Glomerular visceral epithelial cell (primary cell): ENCODE results near the gene ARHGEF3.
A peak's percentile ranks its signal among the peaks of the same experiment; 100 is the strongest.

Experiments
- DNase-seq: peaks from one replicate; pipeline ENCODE4 v3.0.0-alpha.2; 2016; ENCODE audit errors: extremely low spot score

ARHGEF3 gene

DNA sequence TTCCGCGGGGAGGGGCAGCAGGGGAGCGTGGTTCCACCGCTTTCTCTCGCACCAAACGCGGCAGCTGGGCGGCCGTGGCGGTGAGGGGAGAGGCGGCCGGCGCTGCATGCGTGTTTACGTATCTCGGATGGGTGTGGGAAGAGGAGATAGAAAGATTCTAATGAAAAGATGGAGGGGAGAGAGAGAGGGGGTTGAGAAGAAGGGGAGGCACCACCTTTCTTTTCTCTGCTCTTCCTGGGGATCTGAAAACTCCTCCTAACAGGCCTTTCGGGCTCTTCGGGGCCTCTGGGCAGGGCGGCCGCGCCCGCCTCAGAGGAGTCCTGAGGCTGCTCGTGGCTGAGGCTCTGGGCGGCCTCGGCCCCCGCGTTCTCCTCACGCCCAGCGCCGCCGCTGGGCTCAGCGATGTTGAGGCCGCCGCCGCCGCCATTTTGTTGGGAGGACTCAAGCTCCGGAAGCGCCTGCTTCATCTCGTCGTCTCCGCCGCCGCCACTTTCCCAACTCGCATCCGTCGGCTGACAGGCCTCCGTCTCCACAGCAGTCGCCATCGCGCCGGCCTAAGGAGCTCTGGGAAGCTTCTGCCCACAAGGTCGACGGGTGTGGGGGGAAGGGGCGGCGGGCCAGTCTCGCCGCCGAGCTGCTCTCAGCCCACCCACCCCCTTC, 119.2 kb downstream of the ARHGEF3 start:
- peak; percentile 74 for DNase-seq

DNA sequence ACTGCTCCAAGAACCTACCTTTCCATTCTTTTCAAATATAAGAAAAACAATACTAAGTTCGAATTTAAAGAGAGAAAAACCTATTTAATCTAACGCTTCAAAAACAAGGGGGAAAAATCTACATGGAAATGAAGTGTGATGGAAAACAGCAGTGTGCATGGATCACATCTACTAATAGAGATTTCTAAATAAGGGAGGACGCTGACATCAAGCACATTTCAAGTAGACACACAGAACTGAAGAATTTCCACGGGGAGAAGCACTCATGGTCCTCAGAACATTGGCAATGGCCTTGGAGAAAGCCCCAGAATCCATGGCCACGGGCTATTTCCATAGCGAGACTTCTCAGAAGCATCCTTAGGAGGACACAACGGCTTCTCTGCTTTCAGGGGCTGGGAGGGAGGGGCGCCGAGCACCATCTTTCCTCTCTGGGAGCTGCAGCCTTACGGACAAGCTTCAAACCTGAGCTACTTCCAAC, 119.7 kb downstream of the ARHGEF3 start:
- no peak for DNase-seq

DNA sequence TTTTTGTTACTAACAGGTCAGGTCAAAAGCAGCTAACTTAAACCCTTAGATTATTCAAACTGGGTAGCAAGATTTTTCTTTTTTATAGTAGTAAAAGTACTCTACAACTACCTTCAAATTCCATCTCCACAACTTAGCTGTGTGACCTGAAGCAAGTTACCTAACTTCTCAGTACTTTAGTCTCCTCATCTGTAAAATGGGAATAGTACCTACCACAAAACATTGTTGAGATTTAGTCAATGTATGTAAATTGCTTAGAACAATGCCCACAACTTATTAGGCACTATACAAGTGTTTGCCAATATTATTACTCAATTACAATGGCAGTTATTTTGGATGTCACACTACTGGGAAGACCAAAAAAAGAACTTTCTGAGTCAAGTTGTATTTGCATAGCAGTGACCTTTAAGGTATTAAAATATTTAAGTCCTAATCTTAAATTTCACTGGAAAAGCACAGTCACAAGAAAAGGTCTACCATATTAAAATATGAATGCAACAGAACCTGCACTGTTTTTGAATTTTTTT, 121.6 kb downstream of the ARHGEF3 start:
- no peak for DNase-seq
